Activated B cell treated with CpG ODN at 0.5 μM for 24 hours (primary cell): ENCODE measurements around the gene CDKAL1. TPM values are rescaled to one million over a fixed set of nuclear protein-coding genes. Genes with fewer than 3 reads are reported as not detected.

ENCODE experiments used
- ATAC-seq: fragments of 200-7000 bp; cut with Tn5 transposase; one replicate; pipeline ENCODE4 v1.10.0; 2021; ENCODE audit warnings: low read depth, mild to moderate bottlenecking, moderate library complexity
- CTCF ChIA-PET: fragments of 350-600 bp; sonication (Branson Sonifier 250); formaldehyde crosslinking; loops from one replicate; lab custom pipeline; 2021; ENCODE audit warnings: antibody characterized with exemption; lab: Charles Lee
- POLR2A ChIA-PET: fragments of 350-600 bp; sonication (Branson Sonifier 250); formaldehyde crosslinking; loops from one replicate; lab custom pipeline; 2021; ENCODE audit warnings: antibody characterized with exemption; lab: Charles Lee
- DNase-seq: peaks from one replicate; pipeline ENCODE4 v3.0.0; 2022
- H3K27ac Mint-ChIP-seq: one replicate; pipeline ENCODE4 v1.8.0; 2020; ENCODE audit warnings: mixed read lengths
- H3K27me3 Mint-ChIP-seq: one replicate; pipeline ENCODE4 v1.8.0; 2021; ENCODE audit warnings: mixed read lengths
- H3K36me3 Mint-ChIP-seq: one replicate; pipeline ENCODE4 v1.8.0; 2021; ENCODE audit warnings: low read depth, mixed read lengths
- H3K4me1 Mint-ChIP-seq: one replicate; pipeline ENCODE4 v1.8.0; 2021; ENCODE audit warnings: mixed read lengths
- H3K4me3 Mint-ChIP-seq: one replicate; pipeline ENCODE4 v1.8.0; 2020; ENCODE audit warnings: mild to moderate bottlenecking, mixed read lengths
- H3K9me3 Mint-ChIP-seq: one replicate; pipeline ENCODE4 v1.8.0; 2020; ENCODE audit warnings: mixed read lengths
- intact Hi-C: fragments of 100-400 bp; cut with micrococcal nuclease; formaldehyde crosslinking; loops from one replicate; pipeline ENCODE4 v1.15.1; 2024
- total RNA-seq: library from RNA; stranded (reverse); gene quantifications from 2 replicates; pipeline ENCODE4 v1.2.3, GENCODE V29; 2022
- TF ChIP-seq, protein P1 (sequence below): fragments of 200-600 bp; IDR thresholded peaks from one replicate; pipeline ENCODE4 v1.8.0; 2022; ENCODE audit warnings: antibody characterized with exemption, mild to moderate bottlenecking

The CDKAL1 gene
- total RNA-seq, 1 donor from 2014 or later, result 31.9 TPM

DNA sequence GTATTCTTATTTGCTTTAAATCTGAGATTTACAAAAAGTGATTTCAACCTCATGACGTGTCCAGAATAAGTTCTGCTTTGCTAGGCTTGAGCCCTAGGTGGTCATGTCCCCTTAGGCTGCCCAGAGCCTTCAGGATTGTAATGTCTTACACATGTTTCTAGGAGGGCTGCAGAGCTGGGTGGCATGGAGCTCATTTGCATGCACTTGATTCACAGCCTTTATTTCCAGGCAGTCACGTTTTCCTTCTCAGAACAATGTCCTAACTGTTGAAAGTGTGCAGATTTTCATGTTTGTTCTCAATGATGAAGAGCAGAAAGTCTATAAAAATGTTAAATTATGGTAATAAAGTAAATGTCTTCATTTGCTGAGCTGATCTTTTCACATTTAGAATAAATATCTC, 610.7 kb downstream of the CDKAL1 start:
- no peak for DNase-seq

DNA sequence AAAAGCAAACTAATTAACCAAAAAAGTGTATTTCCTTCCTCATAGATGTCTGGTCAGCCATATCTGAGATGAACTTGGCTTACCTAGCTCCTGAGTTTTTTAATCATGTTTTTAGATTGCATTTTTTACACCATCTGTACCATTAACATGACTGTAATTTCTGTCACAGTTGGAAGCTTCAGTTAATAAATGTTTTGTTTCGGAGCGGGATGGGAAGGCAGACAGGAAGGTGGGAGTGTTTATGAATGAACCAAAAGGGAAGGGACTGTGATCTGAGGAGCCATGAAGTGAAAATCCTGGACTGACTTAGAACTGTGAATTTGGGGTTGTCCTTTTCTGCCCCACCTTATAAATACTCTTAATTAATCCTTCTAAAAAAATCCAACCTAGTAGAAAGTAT, 613.7 kb downstream of the CDKAL1 start:
- DNase-seq (no peak), ATAC-seq (no peak)
- peaks cover 4% of the 10 kb centered on the region for H3K36me3 Mint-ChIP-seq
- H3K4me3 Mint-ChIP-seq, result no peak overlapping the region
- H3K9me3 Mint-ChIP-seq, result no peaks in the 10 kb centered on the region
- H3K27me3 Mint-ChIP-seq, result no peaks in the 10 kb centered on the region
- TF ChIP-seq, protein P1, sequence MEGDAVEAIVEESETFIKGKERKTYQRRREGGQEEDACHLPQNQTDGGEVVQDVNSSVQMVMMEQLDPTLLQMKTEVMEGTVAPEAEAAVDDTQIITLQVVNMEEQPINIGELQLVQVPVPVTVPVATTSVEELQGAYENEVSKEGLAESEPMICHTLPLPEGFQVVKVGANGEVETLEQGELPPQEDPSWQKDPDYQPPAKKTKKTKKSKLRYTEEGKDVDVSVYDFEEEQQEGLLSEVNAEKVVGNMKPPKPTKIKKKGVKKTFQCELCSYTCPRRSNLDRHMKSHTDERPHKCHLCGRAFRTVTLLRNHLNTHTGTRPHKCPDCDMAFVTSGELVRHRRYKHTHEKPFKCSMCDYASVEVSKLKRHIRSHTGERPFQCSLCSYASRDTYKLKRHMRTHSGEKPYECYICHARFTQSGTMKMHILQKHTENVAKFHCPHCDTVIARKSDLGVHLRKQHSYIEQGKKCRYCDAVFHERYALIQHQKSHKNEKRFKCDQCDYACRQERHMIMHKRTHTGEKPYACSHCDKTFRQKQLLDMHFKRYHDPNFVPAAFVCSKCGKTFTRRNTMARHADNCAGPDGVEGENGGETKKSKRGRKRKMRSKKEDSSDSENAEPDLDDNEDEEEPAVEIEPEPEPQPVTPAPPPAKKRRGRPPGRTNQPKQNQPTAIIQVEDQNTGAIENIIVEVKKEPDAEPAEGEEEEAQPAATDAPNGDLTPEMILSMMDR, result no peak
- H3K27ac Mint-ChIP-seq, result no peak overlapping the region
- ChIA-PET CTCF (interaction anchor here (0.7 kb wide), 1 partner anchor 441 kb away, joined by 3 read pairs; no protein-coding TSS in a partner anchor), POLR2A (no interaction called here)
- H3K4me1 Mint-ChIP-seq, result peaks cover 14% of the 10 kb centered on the region
- intact Hi-C loops, result no loop called here

More for the DNA sequence above, 610.7 kb downstream of the CDKAL1 start:
- Mint-ChIP-seq H3K27me3 (no peaks in the 10 kb centered on the region), H3K9me3 (no peaks in the 10 kb centered on the region), H3K27ac (no peak overlapping the region), H3K4me3 (no peak overlapping the region), H3K36me3 (peaks cover 12% of the 10 kb centered on the region), H3K4me1 (peaks cover 14% of the 10 kb centered on the region)
- intact Hi-C loops, result no loop called here
- TF ChIP-seq, protein P1, result no peak
- CTCF ChIA-PET, result no interaction called here
- POLR2A ChIA-PET, result interaction anchor here (0.6 kb wide), 1 partner anchor 531 kb away, joined by 4 read pairs; no protein-coding TSS in a partner anchor
- no peak for ATAC-seq

DNA sequence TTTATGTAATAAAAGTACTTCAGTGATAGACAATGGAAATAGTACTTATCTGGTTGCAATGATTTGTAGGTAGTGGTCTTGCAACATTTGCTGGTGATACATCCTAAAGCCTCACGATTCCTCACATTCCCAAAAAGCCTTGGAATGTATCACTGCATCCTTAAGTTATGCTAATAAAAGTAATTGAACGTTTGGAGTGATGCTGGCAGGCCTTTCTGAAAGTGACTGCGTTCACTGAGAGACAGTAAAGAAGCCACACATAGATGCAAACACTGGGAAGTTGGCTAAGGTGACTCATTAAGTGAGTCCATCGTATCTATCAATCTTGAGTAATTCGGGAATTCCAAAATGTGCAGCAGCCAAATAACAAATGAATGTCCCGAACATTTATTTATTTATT, 615.2 kb downstream of the CDKAL1 start:
- ATAC-seq (no peak), DNase-seq (no peak)
- no peak overlapping the region for H3K4me3 Mint-ChIP-seq
- POLR2A ChIA-PET, result no interaction called here
- H3K27ac Mint-ChIP-seq, result no peak overlapping the region
- TF ChIP-seq, protein P1, result no peak
- intact Hi-C loops, result no loop called here
- H3K9me3 Mint-ChIP-seq, result no peaks in the 10 kb centered on the region
- peaks cover 14% of the 10 kb centered on the region for H3K4me1 Mint-ChIP-seq
- peaks cover 3% of the 10 kb centered on the region for H3K36me3 Mint-ChIP-seq
- CTCF ChIA-PET, result no interaction called here
- no peaks in the 10 kb centered on the region for H3K27me3 Mint-ChIP-seq

DNA sequence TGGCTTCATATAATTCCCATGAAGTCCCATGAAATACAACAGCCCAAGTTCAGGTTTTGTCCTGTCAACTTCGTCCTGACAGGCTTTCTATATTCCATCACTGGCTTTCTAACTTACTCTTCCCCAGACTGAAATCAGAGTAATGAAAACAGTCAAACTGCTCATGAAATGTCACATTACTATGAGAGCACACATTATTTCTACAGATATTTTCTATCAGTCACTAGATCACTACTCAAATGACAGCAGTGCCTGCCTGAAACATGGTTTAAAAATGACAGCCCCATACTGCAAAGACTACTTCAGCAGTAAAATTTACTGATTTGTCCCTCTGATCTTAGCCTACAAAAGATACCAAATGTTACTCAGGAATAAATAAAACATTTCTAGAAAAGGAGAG, 616.4 kb downstream of the CDKAL1 start:
- intact Hi-C loops, result no loop called here

GRCh38 chr6:21151119-21151518, 616.9 kb downstream of the CDKAL1 start:
- Mint-ChIP-seq H3K4me1 (peaks cover 14% of the 10 kb centered on the region), H3K9me3 (no peaks in the 10 kb centered on the region), H3K36me3 (peaks cover 3% of the 10 kb centered on the region), H3K27ac (no peak overlapping the region), H3K27me3 (no peaks in the 10 kb centered on the region), H3K4me3 (no peak overlapping the region)
- no peak for ATAC-seq
- TF ChIP-seq, protein P1, result no peak
- intact Hi-C loops, result no loop called here
- POLR2A ChIA-PET, result no interaction called here
- CTCF ChIA-PET, result no interaction called here
- DNase-seq, result no peak

More for the DNA sequence above, 616.4 kb downstream of the CDKAL1 start:
- no peak overlapping the region for H3K4me3 Mint-ChIP-seq
- no peaks in the 10 kb centered on the region for H3K9me3 Mint-ChIP-seq
- ChIA-PET POLR2A (no interaction called here), CTCF (no interaction called here)
- ATAC-seq, result no peak
- H3K36me3 Mint-ChIP-seq, result peaks cover 3% of the 10 kb centered on the region
- TF ChIP-seq, protein P1, result no peak
- peaks cover 14% of the 10 kb centered on the region for H3K4me1 Mint-ChIP-seq
- no peak for DNase-seq
- H3K27ac Mint-ChIP-seq, result no peak overlapping the region
- no peaks in the 10 kb centered on the region for H3K27me3 Mint-ChIP-seq
